HG03097 (cell line): ENCODE measurements around the gene UBE2J1.

Source experiments
- ATAC-seq: cut with Tn5 transposase; IDR thresholded peaks from one replicate; pipeline ENCODE4 v1.9.1; 2021; ENCODE audit not compliant: unreplicated experiment, low FRiP score

The UBE2J1 gene

GRCh38 chr6:89368999-89369398 lies 16.5 kb upstream of the UBE2J1 start:
- ATAC-seq, result no peak

GRCh38 chr6:89368107-89368506 lies 15.6 kb upstream of the UBE2J1 start:
- no peak for ATAC-seq

GRCh38 chr6:89364586-89364985 lies 12.1 kb upstream of the UBE2J1 start:
- no peak for ATAC-seq

- ATAC-seq, result no peak
These were observed 8.6 kb upstream of the UBE2J1 start for GRCh38 chr6:89361171-89361570.

GRCh38 chr6:89360415-89360999 lies 8.0 kb upstream of the UBE2J1 start:
- ATAC-seq, result peak; percentile 37

GRCh38 chr6:89359561-89359960 lies 7.0 kb upstream of the UBE2J1 start:
- no peak for ATAC-seq

- ATAC-seq, result peak; percentile 40
These were observed 4.9 kb upstream of the UBE2J1 start for GRCh38 chr6:89357390-89357789.

GRCh38 chr6:89356642-89357170 lies 4.2 kb upstream of the UBE2J1 start:
- no peak for ATAC-seq

GRCh38 chr6:89355511-89356194 lies 3.1 kb upstream of the UBE2J1 start:
- ATAC-seq, result no peak

- ATAC-seq, result no peak
These were observed 1.3 kb upstream of the UBE2J1 start for GRCh38 chr6:89353702-89354392.

GRCh38 chr6:89353118-89353556 lies 615 bp upstream of the UBE2J1 start:
- ATAC-seq, result no peak

- ATAC-seq, result peak; percentile 1
These were observed 748 bp downstream of the UBE2J1 start for GRCh38 chr6:89351671-89352277.

GRCh38 chr6:89350281-89350966 lies 2.1 kb downstream of the UBE2J1 start:
- ATAC-seq, result peak; percentile 28

GRCh38 chr6:89348372-89348771 lies 4.2 kb downstream of the UBE2J1 start:
- ATAC-seq, result no peak

- ATAC-seq, result no peak
These were observed 4.7 kb downstream of the UBE2J1 start for GRCh38 chr6:89347825-89348224.

- ATAC-seq, result no peak
These were observed 6.1 kb downstream of the UBE2J1 start for GRCh38 chr6:89346433-89346832.

- no peak for ATAC-seq
These were observed 13.0 kb downstream of the UBE2J1 start for GRCh38 chr6:89339565-89339964.

GRCh38 chr6:89335164-89335563 lies 17.4 kb downstream of the UBE2J1 start:
- no peak for ATAC-seq

- no peak for ATAC-seq
These were observed 21.6 kb downstream of the UBE2J1 start for GRCh38 chr6:89330910-89331309.

GRCh38 chr6:89328976-89329375 lies 23.5 kb downstream of the UBE2J1 start:
- no peak for ATAC-seq

- no peak for ATAC-seq
These were observed 28.2 kb downstream of the UBE2J1 start for GRCh38 chr6:89324304-89324703.
